VCaP (cell line): ENCODE data around the gene CINP.
"Not testable (repeated sequence)": the region's sequence is repeated elsewhere in the genome, so short reads cannot be mapped to it uniquely, and the experiment has no call there.

Experiments used
- H3K27ac ChIP-seq: fragments of 450-650 bp; 2 replicates; pipeline ENCODE4 v1.5.1; 2017
- TF ChIP-seq, protein P1 (sequence below): fragments of 450-650 bp; conservative IDR thresholded peaks from 2 replicates; pipeline ENCODE4 v1.5.1; 2017; ENCODE audit warnings: mild to moderate bottlenecking, moderate library complexity

CINP gene

DNA sequence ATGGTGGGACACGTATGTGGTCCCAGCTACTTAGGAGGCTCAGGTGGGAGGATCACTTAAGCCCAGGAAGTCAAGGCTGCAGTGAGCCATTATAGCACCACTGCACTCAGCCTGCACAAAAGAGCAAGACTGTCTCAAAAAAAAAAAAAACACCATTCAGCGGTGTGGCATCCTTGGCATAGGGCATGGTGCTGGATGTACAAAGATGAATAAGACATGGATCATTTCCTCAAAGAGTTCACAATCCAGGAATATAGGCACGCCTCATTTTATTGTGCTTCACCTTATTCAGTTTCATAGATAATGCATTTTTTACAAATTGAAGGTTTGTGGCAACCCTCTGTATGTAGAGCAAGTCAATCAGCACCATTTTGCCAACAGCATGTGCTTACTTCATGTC lies 6.4 kb downstream of the CINP start:
- H3K27ac ChIP-seq: no peak overlapping the region
- TF ChIP-seq, protein P1, sequence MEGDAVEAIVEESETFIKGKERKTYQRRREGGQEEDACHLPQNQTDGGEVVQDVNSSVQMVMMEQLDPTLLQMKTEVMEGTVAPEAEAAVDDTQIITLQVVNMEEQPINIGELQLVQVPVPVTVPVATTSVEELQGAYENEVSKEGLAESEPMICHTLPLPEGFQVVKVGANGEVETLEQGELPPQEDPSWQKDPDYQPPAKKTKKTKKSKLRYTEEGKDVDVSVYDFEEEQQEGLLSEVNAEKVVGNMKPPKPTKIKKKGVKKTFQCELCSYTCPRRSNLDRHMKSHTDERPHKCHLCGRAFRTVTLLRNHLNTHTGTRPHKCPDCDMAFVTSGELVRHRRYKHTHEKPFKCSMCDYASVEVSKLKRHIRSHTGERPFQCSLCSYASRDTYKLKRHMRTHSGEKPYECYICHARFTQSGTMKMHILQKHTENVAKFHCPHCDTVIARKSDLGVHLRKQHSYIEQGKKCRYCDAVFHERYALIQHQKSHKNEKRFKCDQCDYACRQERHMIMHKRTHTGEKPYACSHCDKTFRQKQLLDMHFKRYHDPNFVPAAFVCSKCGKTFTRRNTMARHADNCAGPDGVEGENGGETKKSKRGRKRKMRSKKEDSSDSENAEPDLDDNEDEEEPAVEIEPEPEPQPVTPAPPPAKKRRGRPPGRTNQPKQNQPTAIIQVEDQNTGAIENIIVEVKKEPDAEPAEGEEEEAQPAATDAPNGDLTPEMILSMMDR: no peak

DNA sequence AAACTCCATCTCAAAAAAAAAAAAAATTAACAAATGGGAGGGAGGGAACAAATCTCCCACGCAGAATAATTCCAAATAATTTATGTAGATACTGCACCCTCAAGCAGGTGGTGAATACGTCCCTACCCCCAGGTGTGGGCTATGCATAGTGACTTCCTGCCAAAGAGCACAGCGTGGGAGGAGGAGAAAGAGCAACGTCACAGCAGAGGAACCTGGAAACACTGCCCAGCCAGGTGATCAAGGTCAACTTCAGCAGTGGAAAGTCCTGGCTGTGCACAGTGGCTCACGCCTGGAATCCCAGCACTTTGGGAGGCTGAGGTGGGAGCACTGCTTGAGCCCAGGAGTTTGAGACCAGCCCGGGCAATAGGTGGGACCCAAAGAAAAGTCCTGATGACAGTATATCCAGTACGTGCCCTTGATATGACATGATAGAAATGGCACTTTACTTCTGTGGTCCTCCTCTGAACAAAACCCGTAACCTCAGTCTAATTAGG lies 9.5 kb downstream of the CINP start:
- no peak overlapping the region for H3K27ac ChIP-seq
- TF ChIP-seq, protein P1: no peak

DNA sequence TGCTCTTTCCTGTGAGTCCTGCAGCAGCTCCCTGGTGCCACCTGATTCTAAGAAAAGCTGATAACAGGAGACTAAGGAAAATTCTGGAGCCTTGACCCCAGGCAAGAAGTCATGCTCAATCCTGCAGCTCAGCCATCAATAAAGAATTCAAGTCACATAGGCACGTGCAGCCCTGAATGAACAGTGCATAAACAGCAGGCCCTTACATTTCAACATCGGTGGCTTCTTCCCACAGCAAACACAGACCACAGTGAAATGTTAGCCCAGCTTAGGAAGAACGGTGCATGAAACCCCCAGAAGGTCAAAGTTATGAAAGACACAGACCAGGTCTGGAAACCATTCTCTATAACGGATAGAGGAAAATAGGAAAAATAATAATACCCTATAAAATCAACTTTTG lies 10.5 kb downstream of the CINP start:
- TF ChIP-seq, protein P1: no peak
- H3K27ac ChIP-seq: no peak overlapping the region

DNA sequence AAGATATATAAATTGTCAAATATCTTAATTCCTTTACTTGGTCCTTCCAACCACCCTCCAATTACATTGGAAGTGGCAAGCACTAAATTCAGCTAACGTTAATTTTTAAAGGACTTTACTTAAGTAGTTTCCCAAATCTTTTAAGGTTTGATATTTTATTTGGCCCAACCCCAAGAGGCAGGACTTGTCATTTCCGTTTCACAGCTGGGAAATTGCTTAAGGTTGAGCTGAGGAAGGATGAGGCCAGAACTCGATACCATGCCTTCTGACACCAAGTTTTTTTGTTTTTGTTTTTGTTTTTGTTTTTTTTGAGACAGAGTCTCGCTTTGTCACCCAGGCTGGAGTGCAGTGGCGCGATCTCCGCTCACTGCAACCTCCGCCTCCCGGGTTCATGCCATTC lies 11.1 kb downstream of the CINP start:
- H3K27ac ChIP-seq: not testable (repeated sequence)

DNA sequence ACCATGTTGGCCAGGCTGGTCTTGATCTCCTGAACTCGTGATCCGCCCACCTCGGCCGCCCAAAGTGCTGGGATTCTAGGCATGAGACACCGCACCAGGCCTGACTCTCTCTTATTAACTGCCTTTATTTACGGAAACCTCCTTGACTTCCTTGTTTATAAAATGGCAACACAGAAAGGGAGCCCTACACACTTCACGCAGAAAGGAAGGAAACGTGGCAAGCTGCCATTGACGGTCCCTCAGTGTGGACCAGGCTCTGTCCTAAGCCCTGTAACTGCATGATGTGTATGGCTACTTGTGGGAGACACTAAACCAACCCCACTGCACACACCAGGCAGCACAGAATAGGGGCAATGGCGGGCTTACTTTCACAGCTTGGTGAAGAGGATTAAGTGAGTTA lies 11.7 kb downstream of the CINP start:
- TF ChIP-seq, protein P1: no peak
- no peak overlapping the region for H3K27ac ChIP-seq

DNA sequence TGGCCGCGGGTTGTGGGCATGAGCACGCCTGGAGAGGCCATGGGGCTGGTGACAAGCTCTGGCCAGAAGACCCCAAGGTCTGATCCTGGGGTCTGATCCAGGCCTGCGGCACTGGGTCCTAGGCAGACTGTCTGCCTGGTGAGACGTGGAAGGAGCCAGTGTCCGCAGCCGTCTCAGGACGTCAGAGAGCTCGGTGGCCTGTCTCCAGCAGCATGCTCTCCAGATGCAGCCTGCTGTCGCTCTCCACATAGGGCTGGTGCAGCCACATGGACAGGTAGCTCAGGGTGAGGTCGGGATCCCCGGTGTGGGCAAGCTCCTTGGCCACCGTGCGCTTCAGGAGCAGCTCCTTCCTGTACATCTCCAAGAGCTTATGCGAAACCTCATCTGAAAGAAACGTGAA lies 14.3 kb downstream of the CINP start:
- TF ChIP-seq, protein P1: no peak

DNA sequence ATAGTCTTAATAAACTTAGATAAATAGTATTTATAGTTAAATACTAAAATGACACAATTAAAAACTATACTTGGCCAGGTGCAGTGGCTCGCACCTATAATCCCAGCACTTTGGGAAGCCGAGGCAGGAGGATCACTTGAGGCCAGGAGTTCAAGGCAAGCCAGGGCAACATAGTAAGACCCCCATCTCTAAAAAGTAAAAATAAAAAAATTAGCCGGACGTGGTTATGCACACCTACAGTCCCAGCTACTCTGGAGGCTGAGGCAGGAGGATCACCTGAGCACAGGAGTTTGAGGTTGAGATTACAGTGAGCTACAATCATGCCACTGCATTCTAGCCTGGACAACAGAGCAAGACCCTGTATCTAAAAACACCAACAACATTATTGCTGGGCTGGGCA lies 16.0 kb downstream of the CINP start:
- H3K27ac ChIP-seq: no peak overlapping the region
- TF ChIP-seq, protein P1: no peak

More for the DNA sequence above, 14.3 kb downstream of the CINP start:
- no peak overlapping the region for H3K27ac ChIP-seq

DNA sequence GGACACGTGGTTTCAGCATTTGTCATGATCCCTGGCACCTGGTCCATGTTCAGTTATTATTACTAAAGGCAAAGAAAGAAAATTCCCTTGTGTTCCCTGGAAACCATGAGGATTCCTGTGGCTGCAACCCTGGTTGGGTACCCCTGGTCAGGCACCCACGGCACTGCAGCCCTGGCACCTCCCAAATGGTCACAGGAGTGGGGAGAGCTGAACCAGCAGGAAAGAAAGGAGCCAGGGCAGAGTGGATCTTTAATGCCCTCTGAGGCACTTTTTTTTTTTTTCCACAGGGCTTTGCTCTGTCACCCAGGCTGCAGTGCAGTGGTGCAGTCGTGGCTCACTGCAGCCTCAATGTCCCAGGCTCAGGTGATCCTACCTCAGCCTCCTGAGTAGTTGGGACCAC lies 17.5 kb downstream of the CINP start:
- TF ChIP-seq, protein P1: no peak
- no peak overlapping the region for H3K27ac ChIP-seq
